Breast epithelium (tissue), 3 donors: ENCODE measurements around the gene ADORA3.

Experiments used
- CTCF ChIP-seq, 3 donors: fragments of 450-650 bp; IDR thresholded peaks; one replicate each; pipeline ENCODE4 v1.5.1; 2016 to 2017; ENCODE audit warnings: antibody characterized with exemption in 3 of 3, mild to moderate bottlenecking in 3 of 3, moderate library complexity in 3 of 3
- POLR2A ChIP-seq: fragments of 450-650 bp; IDR thresholded peaks from one replicate; pipeline ENCODE4 v1.6.1; 2016; ENCODE audit warnings: antibody characterized with exemption, mild to moderate bottlenecking, moderate library complexity

GRCh38 chr1:111553196-111553595, 49.8 kb upstream of the ADORA3 start:
- no peak for TF ChIP-seq CTCF (IDR thresholded peaks at IDR 0.05)
- TF ChIP-seq POLR2A = no peak
